Stomach (tissue), 9 donors: ENCODE results near the gene SLC6A18. TPM values are rescaled to one million over a fixed set of nuclear protein-coding genes. Genes with fewer than 3 reads are reported as not detected.

Experiments used
- DNase-seq, 2 donors: peaks; one replicate each; pipeline versions ENCODE4 v3.0.0 to v3.0.0-alpha.2; 2013 to 2019
- H3K27ac ChIP-seq, 5 donors: fragments of 200-600 bp in 4 of 5; sonication (generic) in 4 of 5; one replicate each; pipeline ENCODE4 v1.5.1; 2013 to 2019; ENCODE audit warnings: mild to moderate bottlenecking in 1 of 5, moderate library complexity in 1 of 5
- H3K27me3 ChIP-seq, 3 donors: fragments of 200-600 bp; sonication (generic); one replicate each; pipeline ENCODE4 v1.5.1; 2017 to 2019; ENCODE audit warnings: mixed run types in 1 of 3
- H3K36me3 ChIP-seq, 4 donors: fragments of 200-600 bp; sonication (generic); 1 replicate in 3 of 4; 2 replicates in 1 of 4; pipeline ENCODE4 v1.5.1; 2016 to 2019
- H3K4me1 ChIP-seq, 4 donors: fragments of 200-600 bp; sonication (generic); one replicate each; pipeline ENCODE4 v1.5.1; 2016 to 2019
- H3K4me3 ChIP-seq, 4 donors: fragments of 200-600 bp; sonication (generic) in 3 of 4; one replicate each; pipeline ENCODE4 v1.5.1; 2016 to 2019; ENCODE audit warnings: mild to moderate bottlenecking in 1 of 4
- H3K9me3 ChIP-seq, 4 donors: fragments of 200-600 bp; sonication (generic); one replicate each; pipeline ENCODE4 v1.5.1; 2016 to 2019
- CTCF ChIP-seq, 7 experiments: fragments of 450-650 bp in 4 of 7; fragments of 200-600 bp in 3 of 7; sonication (generic) in 3 of 7; IDR thresholded peaks; one replicate each; pipeline ENCODE4 v1.5.1; 2016 to 2019; ENCODE audit warnings: antibody characterized with exemption in 7 of 7, control low read depth in 2 of 7, mild to moderate bottlenecking in 1 of 7
- EP300 ChIP-seq: sonication (generic); formaldehyde crosslinking; IDR thresholded peaks from one replicate; pipeline ENCODE4 v1.6.1; 2017; ENCODE audit warnings: antibody characterized with exemption
- POLR2A ChIP-seq, 4 donors: fragments of 450-650 bp; IDR thresholded peaks; one replicate each; pipeline ENCODE4 v1.6.1; 2016; ENCODE audit warnings: antibody characterized with exemption in 4 of 4, control low read depth in 2 of 4, mild to moderate bottlenecking in 1 of 4, moderate library complexity in 1 of 4
- POLR2AphosphoS5 ChIP-seq, 3 donors: sonication (generic); formaldehyde crosslinking; IDR thresholded peaks; one replicate each; pipeline ENCODE4 v1.6.1; 2016; ENCODE audit warnings: antibody characterized with exemption in 3 of 3
- WGBS, 5 donors: extraction: QIAGEN DNeasy Blood & Tissue Kit in 3 of 5; methylation state at CpG; one replicate each; pipeline versions ENCODE4 v1.1.5 to v1.1.7; 2013 to 2018; 5-methylcytosine and 5-hydroxymethylcytosine counted together
- intact Hi-C: fragments of 100-400 bp; cut with DNase I; formaldehyde crosslinking; loops from one replicate; pipeline ENCODE4 v1.15.1; 2023; ENCODE audit warnings: low total_unique reads
- polyA plus RNA-seq, 3 donors: library from polyadenylated mRNA; stranded (reverse); fragments of 200-250 nt; gene quantifications; one replicate each; pipeline ENCODE4 v1.2.3, GENCODE V29; 2013
- total RNA-seq, 5 donors: library from RNA; depleted of rRNA; stranded (reverse); fragments of >200 nt; gene quantifications; one replicate each; pipeline versions ENCODE4 v1.1.0 to v1.2.3, GENCODE V29; 2014 to 2016
- donor health status: healthy with polysubstance abuse.
- donor health status: Bipolar disorder and iron deficiency.
- donor health status: healthy.

Gene SLC6A18
- total and polyA plus RNA-seq, 8 donors = not detected

- DNase-seq = no peak
- Histone ChIP-seq H3K4me1 (peaks cover 0 to 17% (median 13%) of the 10 kb centered on the region in 4 donors), H3K9me3 (no peaks in the 10 kb centered on the region), H3K36me3 (no peaks in the 10 kb centered on the region), H3K27me3 (peaks cover 0 to 54% (median 3%) of the 10 kb centered on the region in 3 donors), H3K4me3 (no peak overlapping the region), H3K27ac (no peak overlapping the region)
- TF ChIP-seq CTCF (IDR thresholded peaks at IDR 0.05) = no peak
- no peak for TF ChIP-seq POLR2A (IDR thresholded peaks at IDR 0.05)
- no peak for TF ChIP-seq POLR2AphosphoS5 (IDR thresholded peaks at IDR 0.05)
- WGBS, 5 donors = 34 to 54% (median 42%) methylated on average over 6 of the region's 6 CpGs
- intact Hi-C loops = no loop called here
Measured at GRCh38 chr5:1188464-1188863, 36.7 kb upstream of the SLC6A18 start.

- intact Hi-C loops = no loop called here
- WGBS, 5 donors = 73 to 82% (median 74%) methylated on average over 9 to 10 of the region's 10 CpGs
- TF ChIP-seq POLR2AphosphoS5 (IDR thresholded peaks at IDR 0.05) (no peak), POLR2A (IDR thresholded peaks at IDR 0.05) (no peak), CTCF (IDR thresholded peaks at IDR 0.05) (no peak), EP300 (no peak)
- H3K4me3 ChIP-seq = no peak overlapping the region
- H3K27me3 ChIP-seq = peaks cover 0 to 50% (median 3%) of the 10 kb centered on the region in 3 donors
- H3K27ac ChIP-seq = no peak overlapping the region
- DNase-seq = no peak
- no peaks in the 10 kb centered on the region for H3K9me3 ChIP-seq
- peaks cover 0 to 12% (median 10%) of the 10 kb centered on the region in 4 donors for H3K4me1 ChIP-seq
- no peaks in the 10 kb centered on the region for H3K36me3 ChIP-seq
Measured at GRCh38 chr5:1189269-1189668, 35.9 kb upstream of the SLC6A18 start.

GRCh38 chr5:1190278-1190677 lies 34.9 kb upstream of the SLC6A18 start:
- Histone ChIP-seq H3K4me1 (peaks cover 0 to 11% (median 8%) of the 10 kb centered on the region in 4 donors), H3K9me3 (no peaks in the 10 kb centered on the region), H3K27ac (no peak overlapping the region), H3K36me3 (no peaks in the 10 kb centered on the region), H3K4me3 (no peak overlapping the region), H3K27me3 (peaks cover 0 to 53% (median 3%) of the 10 kb centered on the region in 3 donors)
- 75 to 92% (median 82%) methylated on average over 12 of the region's 12 CpGs for WGBS, 5 donors
- TF ChIP-seq EP300 (no peak), POLR2A (IDR thresholded peaks at IDR 0.05) (no peak), POLR2AphosphoS5 (IDR thresholded peaks at IDR 0.05) (no peak), CTCF (IDR thresholded peaks at IDR 0.05) (no peak)
- intact Hi-C loops = no loop called here
- DNase-seq = no peak

- intact Hi-C loops = no loop called here
- no peak for DNase-seq
- 23 to 53% (median 41%) methylated on average over 6 of the region's 6 CpGs for WGBS, 5 donors
Measured at GRCh38 chr5:1190837-1191239, 34.3 kb upstream of the SLC6A18 start.

More at GRCh38 chr5:1190837-1191239, 34.3 kb upstream of the SLC6A18 start:
- no peak for TF ChIP-seq POLR2AphosphoS5 (IDR thresholded peaks at IDR 0.05)
- no peak for TF ChIP-seq CTCF (IDR thresholded peaks at IDR 0.05)
- TF ChIP-seq EP300 = no peak
- no peak for TF ChIP-seq POLR2A (IDR thresholded peaks at IDR 0.05)
- no peaks in the 10 kb centered on the region for H3K36me3 ChIP-seq
- no peaks in the 10 kb centered on the region for H3K9me3 ChIP-seq
- no peak overlapping the region for H3K27ac ChIP-seq
- H3K27me3 ChIP-seq = peaks cover 0 to 57% (median 3%) of the 10 kb centered on the region in 3 donors
- no peak overlapping the region for H3K4me3 ChIP-seq
- H3K4me1 ChIP-seq = peaks cover 0 to 5% (median 3%) of the 10 kb centered on the region in 4 donors
